Measurements from ENCODE around the gene UGP2.
"Not testable (repeated sequence)": the region's sequence is repeated elsewhere in the genome, so short reads cannot be mapped to it uniquely, and the experiment has no call there.

UGP2 gene

GRCh38 chr2:63841254-63842022, at the start of gene UGP2:
Gene UGP2 (plus strand): TSS chr2:63841896. CDS start chr2:63842186, 290 bp downstream.
- DNase-seq, result peak; percentile 88

- no peak for DNase-seq
These were observed 49.2 kb upstream of the UGP2 start for GRCh38 chr2:63792530-63792929.

DNA sequence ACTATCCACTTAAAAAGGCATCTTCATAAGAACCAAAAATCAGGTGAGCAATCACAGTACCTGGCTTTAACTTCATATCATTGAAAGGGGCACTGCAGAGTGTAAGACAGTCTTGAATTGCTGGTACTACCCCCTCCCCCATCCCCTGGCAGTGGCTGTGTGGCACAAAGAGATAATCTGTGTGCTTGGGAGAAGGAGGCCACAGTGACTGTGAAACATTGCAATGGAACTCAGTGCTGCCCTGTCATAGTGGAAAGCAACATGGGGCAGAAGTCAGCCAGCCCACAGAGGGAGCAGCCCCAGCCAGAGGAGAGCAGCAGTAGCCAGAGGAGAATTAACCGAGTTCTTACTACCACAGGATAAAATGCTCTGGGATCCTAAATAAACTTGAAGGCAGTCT, 45.3 kb upstream of the UGP2 start:
- DNase-seq, result no peak

- no peak for DNase-seq
These were observed 44.9 kb upstream of the UGP2 start for GRCh38 chr2:63796796-63797195.

GRCh38 chr2:63801455-63801854, 40.2 kb upstream of the UGP2 start:
- no peak for DNase-seq

- DNase-seq, result no peak
These were observed 36.3 kb upstream of the UGP2 start for GRCh38 chr2:63805412-63805811.

DNA sequence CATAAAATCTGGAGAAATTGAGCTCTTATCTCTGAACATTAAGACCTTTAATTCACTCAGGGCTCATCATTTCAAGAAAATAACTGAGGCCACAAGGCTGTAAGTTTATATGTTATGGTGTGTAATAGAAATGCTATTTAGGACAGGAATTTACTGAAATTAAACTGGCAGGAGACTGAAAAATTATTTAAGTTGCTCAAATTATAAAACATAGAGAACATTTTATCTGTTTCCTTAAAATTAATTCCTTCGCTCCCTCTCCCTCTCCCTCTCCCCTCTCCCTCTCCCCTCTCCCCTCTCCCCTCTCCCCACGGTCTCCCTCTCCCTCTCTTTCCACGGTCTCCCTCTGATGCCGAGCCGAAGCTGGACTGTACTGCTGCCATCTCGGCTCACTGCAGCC, 33.7 kb upstream of the UGP2 start:
- DNase-seq, result not testable (repeated sequence)

DNA sequence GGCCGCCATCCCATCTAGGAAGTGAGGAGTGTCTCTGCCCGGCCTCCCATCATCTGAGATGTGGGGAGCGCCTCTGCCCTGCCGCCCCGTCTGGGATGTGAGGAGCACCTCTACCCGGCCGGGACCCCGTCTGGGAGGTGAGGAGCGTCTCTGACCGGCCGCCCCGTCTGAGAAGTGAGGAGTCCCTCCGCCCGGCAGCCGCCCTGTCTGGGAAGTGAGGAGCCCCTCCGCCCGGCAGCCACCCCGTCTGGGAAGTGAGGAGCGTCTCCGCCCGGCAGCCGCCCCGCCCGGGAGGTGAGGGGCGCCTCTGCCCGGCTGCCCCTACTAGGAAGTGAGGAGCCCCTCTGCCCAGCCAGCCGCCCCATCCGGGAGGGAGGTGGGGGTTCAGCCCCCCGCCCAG, 32.8 kb upstream of the UGP2 start:
- not testable (repeated sequence) for DNase-seq

DNA sequence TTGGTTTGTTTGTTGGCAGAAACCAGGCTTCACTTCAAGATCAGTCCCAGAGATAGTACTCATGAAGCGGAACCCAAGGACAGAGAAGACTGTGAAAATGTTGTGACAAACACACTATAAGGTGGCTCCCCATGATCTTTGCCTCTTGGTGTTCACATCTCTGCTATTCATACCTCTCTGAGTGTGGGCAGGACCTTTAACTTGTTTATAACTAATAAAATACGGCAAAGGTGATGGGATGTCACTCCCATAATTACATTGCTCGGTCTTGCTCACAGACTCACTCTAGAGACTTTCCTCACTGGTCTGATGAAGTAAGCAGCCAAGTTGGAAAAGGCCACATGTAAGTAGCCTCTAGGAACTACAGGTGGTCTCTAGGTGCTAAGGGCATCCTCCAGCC, 30.6 kb upstream of the UGP2 start:
- DNase-seq, result no peak

DNA sequence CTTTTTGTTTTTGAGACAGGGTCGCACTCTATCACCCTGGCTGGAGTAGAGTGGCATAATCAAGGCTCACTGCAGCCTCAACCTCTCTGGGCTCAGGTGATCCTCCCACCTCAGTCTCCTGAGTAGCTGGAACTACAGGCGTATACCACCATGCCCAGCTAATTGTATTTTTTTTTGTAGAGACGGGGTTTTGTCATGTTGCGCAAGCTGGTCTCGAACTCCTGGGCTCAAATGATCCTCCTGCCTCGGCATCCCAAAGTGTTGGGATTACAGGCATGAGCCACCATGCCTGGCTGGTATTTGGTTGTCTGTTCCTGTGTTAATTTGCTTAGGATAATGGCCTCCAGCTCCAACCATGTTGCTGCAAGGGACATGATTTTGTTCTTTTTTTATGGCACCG, 29.8 kb upstream of the UGP2 start:
- not testable (repeated sequence) for DNase-seq

GRCh38 chr2:63814114-63814513, 27.6 kb upstream of the UGP2 start:
- DNase-seq, result no peak

DNA sequence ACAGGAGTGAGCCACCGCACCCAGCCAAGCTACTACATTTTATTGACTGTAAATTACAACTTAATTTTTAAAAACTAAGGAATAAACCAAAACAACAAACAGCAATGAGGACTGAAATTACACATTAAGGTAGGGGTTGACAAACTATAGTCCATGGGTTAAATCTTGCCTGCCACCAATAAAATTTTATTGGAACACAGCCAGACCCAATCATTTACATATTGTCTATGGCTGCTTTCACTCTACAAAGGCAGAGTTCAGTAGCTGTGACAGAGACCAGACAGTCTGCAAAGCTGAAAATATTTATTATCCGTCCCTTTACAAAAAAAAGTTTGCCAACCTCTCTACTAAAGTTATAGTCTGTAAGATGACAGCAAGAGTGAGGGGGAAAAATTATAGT, 24.3 kb upstream of the UGP2 start:
- DNase-seq, result no peak

DNA sequence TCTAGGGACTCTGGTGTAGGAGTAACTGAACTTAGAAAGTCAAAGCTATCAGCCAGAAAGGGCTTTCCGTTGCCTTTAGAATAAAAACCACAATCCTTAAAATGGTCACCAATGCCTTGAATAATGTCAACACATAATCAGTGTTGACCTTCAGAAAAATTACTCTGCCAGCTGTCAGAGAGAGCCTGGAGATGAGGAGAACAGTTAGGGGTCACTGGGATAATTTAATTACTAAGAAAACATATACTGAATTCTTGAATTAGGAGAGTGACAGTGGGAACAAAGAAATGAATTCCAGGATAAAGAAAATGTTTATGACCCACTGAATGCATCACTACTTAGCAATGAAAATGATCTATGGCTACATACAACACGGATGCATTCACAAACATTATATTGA, 23.4 kb upstream of the UGP2 start:
- no peak for DNase-seq

DNA sequence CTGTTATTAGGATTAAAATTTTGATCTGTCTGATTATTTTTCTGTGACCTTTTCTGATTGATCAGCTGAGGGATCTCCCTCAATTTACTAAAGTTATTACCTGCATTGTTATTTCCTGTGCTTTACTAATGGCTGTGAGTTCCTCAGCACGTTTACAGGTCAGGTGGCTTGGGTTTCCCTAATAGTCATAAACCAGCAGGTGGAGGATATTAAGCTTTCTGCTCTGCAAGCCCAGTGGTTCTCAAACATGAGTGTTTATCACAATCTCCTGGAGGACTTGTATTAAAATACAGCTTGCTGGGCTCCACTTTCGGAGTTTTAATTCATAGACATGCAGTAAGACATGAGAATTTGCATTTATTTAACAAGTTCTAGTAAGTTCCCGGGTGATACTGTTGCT, 22.4 kb upstream of the UGP2 start:
- no peak for DNase-seq

DNA sequence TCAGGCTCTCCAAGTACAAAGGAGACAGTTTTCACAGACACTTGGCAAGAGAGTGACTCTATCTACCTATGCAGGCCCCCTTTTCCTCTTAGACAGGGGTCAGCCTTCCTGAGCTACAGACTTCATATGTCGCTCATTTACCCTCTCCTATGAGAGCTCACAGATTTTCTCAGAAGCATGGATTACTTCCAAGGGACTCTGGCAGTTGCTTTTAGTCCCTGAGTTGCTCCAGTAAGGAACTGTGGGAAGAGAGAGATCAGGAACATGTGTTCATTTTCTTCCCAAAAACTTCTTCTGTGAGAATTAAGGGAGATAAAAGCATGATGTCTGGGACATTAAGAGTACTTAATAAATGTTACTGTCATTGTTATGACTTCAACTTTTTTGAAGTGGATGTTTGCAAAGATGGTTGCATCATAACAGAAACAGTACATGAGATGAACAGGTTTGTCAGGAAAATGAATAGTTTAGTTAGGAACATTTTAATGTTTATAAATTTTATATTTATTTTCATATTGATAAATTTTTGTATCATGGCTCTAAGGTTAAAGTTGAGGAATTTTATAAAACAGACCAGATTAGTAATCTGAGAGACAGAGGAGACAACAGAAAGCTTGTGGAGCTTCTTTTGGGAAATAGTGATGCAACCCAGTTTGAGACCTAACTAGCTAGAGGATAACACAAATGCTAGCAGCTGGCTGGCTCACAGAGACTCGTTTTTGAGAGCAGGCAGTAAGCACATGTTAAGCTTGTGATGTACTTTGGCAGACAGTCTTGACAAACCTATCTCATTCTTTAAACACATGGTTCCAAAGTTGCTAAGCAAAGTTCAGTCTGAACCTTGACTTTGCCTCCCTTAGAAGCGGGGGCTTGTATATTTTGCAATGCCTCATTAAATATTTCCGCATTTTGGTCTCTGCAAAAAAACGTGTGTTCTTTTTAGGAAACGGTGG, 21.7 kb upstream of the UGP2 start:
- peak; percentile 43 for DNase-seq

GRCh38 chr2:63820969-63821368, 20.7 kb upstream of the UGP2 start:
- no peak for DNase-seq

DNA sequence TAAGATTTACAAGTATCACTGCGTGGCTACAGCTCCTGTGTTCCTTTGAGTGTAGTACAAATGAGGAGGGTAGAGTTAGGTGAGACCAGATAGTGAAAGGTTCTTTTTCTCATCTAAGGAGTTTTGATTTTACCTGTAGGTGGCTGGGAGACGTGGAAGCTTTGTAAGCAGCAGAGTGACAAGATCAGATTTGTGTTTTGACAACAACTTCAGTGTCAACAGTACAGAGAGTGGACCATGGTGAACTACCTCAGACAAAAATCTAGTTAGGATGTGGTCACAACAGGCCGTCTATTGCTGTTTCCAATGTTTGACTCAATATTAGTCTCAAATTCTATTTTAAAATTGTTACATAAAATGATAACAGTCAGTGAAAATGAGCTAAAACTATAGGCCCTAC, 20.3 kb upstream of the UGP2 start:
- no peak for DNase-seq

DNA sequence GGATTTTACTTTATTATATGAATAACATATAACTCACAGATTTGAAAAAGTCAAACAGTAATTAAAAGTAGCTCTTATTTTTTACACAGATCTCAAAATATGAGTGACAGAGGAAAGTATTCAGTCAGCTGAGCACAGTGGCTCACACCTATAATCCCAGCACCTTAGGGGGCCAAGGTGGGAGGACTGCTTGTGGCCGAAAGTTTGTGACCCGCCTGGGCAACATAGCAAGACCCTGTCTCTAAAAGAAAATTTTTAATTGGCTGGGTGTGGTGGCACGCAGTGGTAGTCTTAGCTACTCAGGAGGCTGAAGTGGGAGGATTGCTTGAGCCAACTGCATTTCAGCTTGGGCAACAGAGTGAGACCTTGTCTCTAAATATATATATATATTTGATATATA, 19.2 kb upstream of the UGP2 start:
- DNase-seq, result no peak

GRCh38 chr2:63827749-63828148, 13.9 kb upstream of the UGP2 start:
- no peak for DNase-seq

- no peak for DNase-seq
These were observed 10.5 kb upstream of the UGP2 start for GRCh38 chr2:63831176-63831575.

DNA sequence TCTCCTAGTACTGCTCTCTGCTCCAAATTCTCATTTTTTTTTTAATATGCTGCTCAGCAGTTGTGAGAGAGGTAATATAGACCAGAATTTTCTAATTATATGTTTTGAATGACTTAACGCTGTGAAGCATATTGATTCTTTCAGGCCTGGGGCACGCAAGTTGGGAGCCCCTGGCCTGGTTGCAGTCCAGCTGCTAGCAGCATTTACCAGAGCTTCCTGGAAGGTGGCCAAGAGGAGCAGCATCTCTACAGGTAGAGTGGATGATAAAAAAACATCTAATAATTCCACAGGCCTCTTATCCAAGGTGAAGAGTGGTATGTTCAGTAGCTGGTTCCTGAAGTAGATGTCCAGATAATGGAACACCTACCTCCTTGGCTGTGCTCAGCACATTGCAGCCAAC, 7.3 kb upstream of the UGP2 start:
- DNase-seq, result no peak

DNA sequence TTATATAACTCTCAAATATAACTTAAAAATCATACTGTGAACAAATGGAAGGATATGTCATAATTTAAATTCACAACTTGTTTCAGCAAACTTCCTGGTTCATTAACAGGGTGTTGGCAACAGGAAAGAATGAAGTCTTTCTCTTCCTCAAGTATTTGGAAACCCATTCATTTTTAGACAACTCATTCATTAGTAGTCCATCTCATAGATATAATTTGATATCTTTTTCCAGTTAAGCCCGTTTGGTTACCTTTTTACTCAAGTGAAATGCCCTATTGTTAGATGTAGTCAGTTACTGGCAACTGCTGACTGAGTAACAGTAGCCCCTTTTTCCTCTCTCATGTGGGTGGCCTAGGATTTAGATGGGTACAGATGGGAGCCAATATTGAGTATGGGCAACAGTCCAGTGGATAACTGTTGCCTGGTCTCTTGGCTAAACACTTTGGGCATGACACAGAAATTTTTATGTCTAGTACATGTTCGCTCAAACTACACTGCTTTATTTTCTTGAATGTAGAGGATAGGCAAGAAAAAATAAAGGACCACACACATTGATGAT, 4.6 kb upstream of the UGP2 start:
- no peak for DNase-seq

GRCh38 chr2:63840081-63840784, 1.5 kb upstream of the UGP2 start:
- no peak for DNase-seq
